T-helper 2 cell treated with Interferon-gamma antibody and Interleukin-4, amounts not matched to agents 100 ng/mL and 5 ng/mL, for 36 hours (primary cell): ENCODE measurements around the gene RTEL1. TPM values are rescaled to one million over a fixed set of nuclear protein-coding genes. Genes with fewer than 3 reads are reported as not detected.

ENCODE experiments used
- intact Hi-C: fragments of 100-400 bp; cut with micrococcal nuclease; formaldehyde crosslinking; loops from one replicate; pipeline ENCODE4 v1.15.1; 2023
- total RNA-seq: library from RNA; stranded (reverse); gene quantifications from 2 replicates; pipeline ENCODE4 v1.2.3, GENCODE V29; 2022

The RTEL1 gene
- total RNA-seq, 1 donor from 2014 or later, result 49.5 TPM

DNA sequence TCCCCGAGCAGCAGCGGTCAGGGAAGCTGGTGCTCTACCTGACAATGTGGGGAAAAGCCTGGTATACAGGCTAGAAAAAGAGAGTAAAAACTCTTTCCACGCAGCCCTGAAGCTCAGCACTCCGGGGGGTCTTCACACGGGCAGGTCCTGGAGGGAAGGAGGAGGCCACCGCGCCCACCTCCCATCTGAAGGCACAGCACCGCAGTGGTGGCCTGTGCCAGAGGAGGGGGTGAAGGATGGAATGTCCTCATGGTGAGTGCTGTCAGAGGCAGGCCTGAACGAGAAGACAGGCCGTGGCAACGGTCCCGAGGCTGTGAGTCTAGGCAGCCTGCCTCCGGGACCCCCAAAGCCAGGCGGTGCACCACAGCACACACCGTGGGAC lies 87.3 kb downstream of the RTEL1 start:
- intact Hi-C loops, result no loop called here

Other genes with a start within 250 kb of the RTEL1 start
- 0.05 and 0.11 TPM in 2 replicates for gene KCNQ2, start 185.7 kb upstream of the RTEL1 start, total RNA-seq
- gene EEF1A2, start 159.2 kb upstream of the RTEL1 start, total RNA-seq, result 0.45 and 0.55 TPM in 2 replicates
- 159 and 167 TPM in 2 replicates for gene PPDPF, start 137.5 kb upstream of the RTEL1 start, total RNA-seq
- 1.1 and 1.2 TPM in 2 replicates for gene PTK6, start 120.9 kb upstream of the RTEL1 start, total RNA-seq
- not detected in 2 replicates for gene SRMS, start 110.6 kb upstream of the RTEL1 start, total RNA-seq
- gene FNDC11, start 104.2 kb upstream of the RTEL1 start, total RNA-seq, result 0.64 and 0.66 TPM in 2 replicates
- 46.4 and 47.7 TPM in 2 replicates for gene HELZ2, start 84.1 kb upstream of the RTEL1 start, total RNA-seq
- gene GMEB2, start 31.2 kb upstream of the RTEL1 start, total RNA-seq, result 16.3 and 17.4 TPM in 2 replicates
- gene STMN3, start 4.9 kb upstream of the RTEL1 start, total RNA-seq, result 25.9 and 27.3 TPM in 2 replicates
- not detected in 2 replicates for gene TNFRSF6B, start 38.3 kb downstream of the RTEL1 start, total RNA-seq
- gene ARFRP1, start 49.7 kb downstream of the RTEL1 start, total RNA-seq, result 63.3 and 66.8 TPM in 2 replicates
- 41.6 and 44.2 TPM in 2 replicates for gene ZGPAT, start 49.7 kb downstream of the RTEL1 start, total RNA-seq
- gene LIME1, start 78.4 kb downstream of the RTEL1 start, total RNA-seq, result 185 and 193 TPM in 2 replicates
- 102 and 113 TPM in 2 replicates for gene SLC2A4RG, start 81.5 kb downstream of the RTEL1 start, total RNA-seq
- 0.16 and 0.32 TPM in 2 replicates for gene ZBTB46, start 173.0 kb downstream of the RTEL1 start, total RNA-seq
- not detected in 2 replicates for gene ABHD16B, start 203.2 kb downstream of the RTEL1 start, total RNA-seq
- 46.4 and 48.3 TPM in 2 replicates for gene TPD52L2, start 207.0 kb downstream of the RTEL1 start, total RNA-seq
- 50.4 and 53.8 TPM in 2 replicates for gene DNAJC5, start 236.8 kb downstream of the RTEL1 start, total RNA-seq